Epithelial cell of proximal tubule (primary cell): ENCODE results near the gene C1QTNF5. TPM values are rescaled to one million over a fixed set of nuclear protein-coding genes. Genes with fewer than 3 reads are reported as not detected.

Experiments used
- DNase-seq: peaks from one replicate; pipeline ENCODE4 v3.0.0-alpha.2; 2011; ENCODE audit warnings: low read depth
- H3K4me3 ChIP-seq: 2 replicates; pipeline ENCODE4 v1.5.1; 2011; ENCODE audit warnings: low read depth, mild to moderate bottlenecking, low read length
- total RNA-seq: library from RNA; depleted of rRNA; stranded (reverse); fragments of >200 nt; gene quantifications from 2 replicates; pipeline ENCODE4 v1.2.3, GENCODE V29; 2015
- TF ChIP-seq, protein P1 (sequence below): conservative IDR thresholded peaks from 2 replicates; pipeline ENCODE4 v1.5.1; 2012; ENCODE audit warnings: low read depth, mild to moderate bottlenecking, low read length

Gene C1QTNF5
- total RNA-seq, 1 donor from 2014 or later, result 1.8 TPM

DNA sequence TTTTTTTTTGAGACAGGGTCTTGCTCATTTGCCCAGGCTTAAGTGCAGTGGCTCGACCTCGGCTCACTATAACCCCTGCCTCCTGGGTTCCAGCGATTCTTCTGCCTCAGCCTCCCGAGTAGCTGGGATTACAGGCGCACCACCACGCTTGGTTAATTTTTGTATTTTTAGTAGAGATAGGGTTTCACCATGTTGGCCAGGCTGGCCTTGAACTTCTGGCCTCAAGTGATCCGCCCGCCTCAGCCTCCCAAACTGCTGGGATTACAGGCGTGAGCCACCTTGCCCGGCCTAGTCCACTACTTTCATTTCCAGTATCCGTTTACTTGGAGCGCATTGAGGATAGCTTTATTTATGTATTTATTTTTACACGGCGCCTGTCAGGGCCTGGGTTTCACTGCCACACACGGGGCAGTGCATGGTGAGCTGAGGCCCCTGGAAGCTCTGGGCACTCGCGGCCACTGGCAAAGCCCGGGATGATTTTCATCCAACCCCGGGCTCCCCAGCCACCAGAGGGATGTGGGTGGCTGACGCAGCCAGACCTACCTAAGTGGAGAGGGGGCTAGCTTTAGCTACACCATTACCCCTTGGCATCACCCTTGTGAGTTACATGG, 17.7 kb downstream of the C1QTNF5 start:
- H3K4me3 ChIP-seq, result no peak overlapping the region
- TF ChIP-seq, protein P1, sequence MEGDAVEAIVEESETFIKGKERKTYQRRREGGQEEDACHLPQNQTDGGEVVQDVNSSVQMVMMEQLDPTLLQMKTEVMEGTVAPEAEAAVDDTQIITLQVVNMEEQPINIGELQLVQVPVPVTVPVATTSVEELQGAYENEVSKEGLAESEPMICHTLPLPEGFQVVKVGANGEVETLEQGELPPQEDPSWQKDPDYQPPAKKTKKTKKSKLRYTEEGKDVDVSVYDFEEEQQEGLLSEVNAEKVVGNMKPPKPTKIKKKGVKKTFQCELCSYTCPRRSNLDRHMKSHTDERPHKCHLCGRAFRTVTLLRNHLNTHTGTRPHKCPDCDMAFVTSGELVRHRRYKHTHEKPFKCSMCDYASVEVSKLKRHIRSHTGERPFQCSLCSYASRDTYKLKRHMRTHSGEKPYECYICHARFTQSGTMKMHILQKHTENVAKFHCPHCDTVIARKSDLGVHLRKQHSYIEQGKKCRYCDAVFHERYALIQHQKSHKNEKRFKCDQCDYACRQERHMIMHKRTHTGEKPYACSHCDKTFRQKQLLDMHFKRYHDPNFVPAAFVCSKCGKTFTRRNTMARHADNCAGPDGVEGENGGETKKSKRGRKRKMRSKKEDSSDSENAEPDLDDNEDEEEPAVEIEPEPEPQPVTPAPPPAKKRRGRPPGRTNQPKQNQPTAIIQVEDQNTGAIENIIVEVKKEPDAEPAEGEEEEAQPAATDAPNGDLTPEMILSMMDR, result no peak

DNA sequence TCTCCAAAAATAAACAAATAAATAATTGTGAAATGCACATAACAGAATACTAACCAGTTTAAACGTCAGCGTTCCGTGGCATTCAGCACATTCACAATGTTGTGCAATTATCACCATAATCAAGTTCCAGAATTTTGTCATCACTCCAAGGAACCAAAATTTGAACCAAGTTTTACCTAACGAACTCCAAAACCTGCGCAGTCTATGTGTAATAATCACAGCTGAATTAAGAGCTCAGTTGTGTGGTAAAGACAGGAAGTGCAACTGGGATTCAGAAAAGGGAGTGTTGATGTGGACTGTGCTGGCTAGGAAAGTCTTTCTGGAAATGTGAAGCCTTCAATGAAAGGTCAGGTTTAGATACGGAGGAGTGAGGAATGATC, 18.3 kb downstream of the C1QTNF5 start:
- TF ChIP-seq, protein P1, result peak; percentile 10
- no peak for DNase-seq
- H3K4me3 ChIP-seq, result no peak overlapping the region

More for the DNA sequence above, 17.7 kb downstream of the C1QTNF5 start:
- DNase-seq, result no peak

DNA sequence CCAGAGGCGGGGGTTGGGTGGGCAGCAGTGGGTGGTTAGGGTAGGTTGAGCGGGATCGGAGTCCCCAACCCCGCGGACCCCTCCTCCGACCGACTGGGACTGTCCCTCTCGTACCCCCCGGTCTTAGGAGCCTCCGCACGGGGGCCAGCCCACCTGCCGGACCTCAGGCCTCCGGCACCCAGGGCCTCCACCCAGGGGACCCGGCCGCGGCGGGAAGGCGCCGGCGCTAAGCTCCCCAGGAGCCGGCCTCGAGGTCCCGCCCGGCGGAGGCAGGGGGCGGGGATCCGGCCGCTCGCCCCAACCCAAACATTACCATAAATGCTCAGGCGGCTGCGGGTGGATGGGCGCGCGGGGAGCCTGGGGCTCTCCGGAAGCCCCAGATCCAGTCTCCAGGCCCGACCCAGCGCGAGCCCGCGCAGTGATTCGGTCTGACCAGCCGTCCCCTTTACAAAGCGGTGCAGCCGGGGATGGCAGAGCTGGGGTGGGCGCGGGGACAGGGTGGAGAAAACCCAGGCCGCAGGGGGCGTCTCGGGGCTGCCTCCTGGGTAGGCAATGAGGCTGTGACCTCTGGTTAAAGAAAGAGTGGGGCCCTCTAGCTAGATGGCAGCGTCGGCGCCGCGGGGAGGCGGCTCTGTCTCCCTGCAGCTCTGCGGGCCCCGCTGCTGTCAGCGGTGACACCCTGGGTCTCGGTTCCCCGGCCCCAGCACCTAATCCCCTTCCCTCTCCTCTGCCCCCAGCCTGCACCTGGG, 19.7 kb downstream of the C1QTNF5 start:
- TF ChIP-seq, protein P1, result no peak
- H3K4me3 ChIP-seq, result peak overlapping the region; percentile 62
- DNase-seq, result no peak

GRCh38 chr11:119320240-119320775, 20.4 kb downstream of the C1QTNF5 start:
- TF ChIP-seq, protein P1, result no peak
- DNase-seq, result no peak
- peak overlapping the region; percentile 62 for H3K4me3 ChIP-seq

DNA sequence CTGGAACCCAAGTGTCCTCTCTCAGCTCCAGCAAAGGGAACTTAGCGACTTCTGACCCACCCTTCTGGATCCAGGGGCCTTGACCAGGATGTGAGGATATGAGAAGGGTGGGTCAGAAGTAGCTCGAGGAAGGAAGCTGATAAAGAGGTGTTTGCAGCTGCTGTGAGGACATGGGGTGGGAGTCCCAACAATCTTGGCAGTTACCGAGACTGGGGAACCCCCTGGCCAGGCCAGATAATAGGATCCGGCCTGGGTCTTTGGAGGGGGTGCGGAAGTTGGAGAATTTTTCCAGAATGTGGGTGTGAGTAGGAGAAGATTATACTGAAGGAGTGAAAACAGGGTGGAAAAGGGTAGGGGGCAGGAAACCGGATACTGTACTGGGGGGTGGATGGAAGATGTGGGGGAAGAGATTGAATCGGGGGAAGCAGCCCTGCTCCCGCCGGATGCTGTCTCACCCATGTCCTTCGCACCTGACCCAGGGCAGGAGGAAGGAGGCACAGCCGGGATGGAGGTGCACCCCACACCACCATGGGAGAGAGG, 20.9 kb downstream of the C1QTNF5 start:
- TF ChIP-seq, protein P1, result no peak
- no peak overlapping the region for H3K4me3 ChIP-seq

GRCh38 chr11:119319136-119319699, 21.5 kb downstream of the C1QTNF5 start:
- TF ChIP-seq, protein P1, result no peak
- no peak for DNase-seq
- H3K4me3 ChIP-seq, result no peak overlapping the region

More for the DNA sequence above, 20.9 kb downstream of the C1QTNF5 start:
- DNase-seq, result no peak
